Frontal cortex (tissue), 4 donors: ENCODE results near the gene STAU1. TPM values are rescaled to one million over a fixed set of nuclear protein-coding genes. Genes with fewer than 3 reads are reported as not detected.
"Not testable (repeated sequence)": the region's sequence is repeated elsewhere in the genome, so short reads cannot be mapped to it uniquely, and the experiment has no call there.

ENCODE experiments used
- DNase-seq, 2 donors: peaks; one replicate each; pipeline ENCODE4 v3.0.0; 2012; ENCODE audit warnings: low spot score in 2 of 2
- FAIRE-seq: peaks from 2 replicates; lab custom pipeline; 2012; peaks lifted over from hg19 to GRCh38; lab: Jason Lieb, UNC
- total RNA-seq: library from RNA; depleted of rRNA; stranded (reverse); fragments of >200 nt; gene quantifications from one replicate; pipeline ENCODE4 v1.2.3, GENCODE V29; 2014
- donor health status: control.
- donor health status: control.
- donor health status: control.

Gene STAU1
- total RNA-seq, 1 donor from 2014 or later, result 46.5 TPM

- FAIRE-seq, result no peak
- DNase-seq, result no peak
Measured at GRCh38 chr20:49207076-49207475, 18.9 kb upstream of the STAU1 start.

GRCh38 chr20:49203746-49204145 is 15.6 kb upstream of the STAU1 start:
- no peak for DNase-seq
- no peak for FAIRE-seq

DNA sequence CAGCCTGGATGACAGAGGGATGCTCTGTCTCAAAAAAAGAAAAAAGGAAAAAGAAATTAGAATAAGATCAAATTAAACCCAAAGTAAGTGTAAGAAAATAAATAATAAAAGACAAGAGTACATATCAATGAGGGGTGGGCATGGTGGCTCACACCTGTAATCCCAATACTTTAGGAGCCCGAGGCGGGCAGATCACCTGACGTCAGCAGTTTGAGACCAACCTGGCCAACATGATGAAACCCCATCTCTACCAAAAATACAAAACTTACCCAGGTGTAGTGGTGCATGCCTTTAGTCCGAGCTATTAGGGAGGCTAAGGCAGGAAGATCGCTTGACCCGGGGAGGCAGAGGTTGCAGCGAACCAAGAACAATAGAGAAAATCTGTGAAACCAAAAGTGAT is 14.9 kb upstream of the STAU1 start:
- FAIRE-seq (no peak), DNase-seq (no peak)

GRCh38 chr20:49199729-49200293 is 11.7 kb upstream of the STAU1 start:
- no peak for FAIRE-seq
- no peak for DNase-seq

DNA sequence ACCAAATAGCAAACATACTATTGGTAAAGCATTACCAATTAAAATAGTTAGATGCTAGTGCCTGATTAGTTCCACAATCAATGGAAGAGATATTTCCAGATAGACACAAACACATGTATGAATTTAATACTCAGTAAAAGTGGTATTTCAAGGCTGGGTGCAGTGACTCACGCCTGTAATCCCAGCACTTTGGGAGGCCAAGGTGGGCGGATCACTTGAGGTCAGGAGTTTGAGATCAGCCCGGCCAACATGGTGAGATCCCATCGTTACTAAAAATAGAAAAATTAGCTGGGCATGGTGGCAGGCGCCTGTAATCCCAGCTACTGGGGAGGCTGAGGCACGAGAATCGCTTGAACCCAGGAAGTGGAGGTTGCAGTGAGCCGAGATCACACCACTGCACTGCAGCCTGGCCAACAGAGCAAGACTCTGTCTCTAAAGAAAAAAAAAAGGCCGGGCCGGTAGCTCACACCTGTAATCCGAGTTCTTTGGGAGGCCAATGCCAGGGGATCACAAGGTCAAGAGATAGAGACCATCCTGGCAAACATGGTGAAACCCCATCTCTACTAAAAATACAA is 4.9 kb upstream of the STAU1 start:
- FAIRE-seq, DNase-seq: not testable (repeated sequence)

DNA sequence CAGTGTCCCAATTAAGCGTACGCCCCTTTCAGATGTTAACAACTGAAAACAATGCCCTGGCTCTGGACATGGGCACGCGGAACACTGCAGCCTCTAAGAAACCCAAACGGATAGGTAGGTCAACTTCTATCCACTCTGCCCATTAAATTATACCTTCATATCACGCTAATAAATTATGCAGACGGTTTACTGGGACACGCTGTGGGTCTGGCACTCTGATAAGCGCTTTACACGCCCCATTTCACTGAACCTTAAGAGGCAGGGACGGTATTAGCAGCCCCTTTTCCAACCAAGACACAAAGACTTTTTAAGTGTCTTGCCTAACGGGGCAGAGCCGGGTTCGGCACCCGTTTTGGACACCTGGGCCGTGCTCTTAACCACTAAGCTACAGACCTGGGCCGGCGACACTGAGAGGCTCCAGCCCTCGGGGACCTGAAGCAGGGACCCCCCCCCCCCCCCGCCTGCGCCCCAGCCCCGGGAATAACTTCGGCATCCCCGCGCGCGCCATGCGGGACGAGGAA is 744 bp downstream of the STAU1 start:
- FAIRE-seq, result no peak
- DNase-seq, result peak in 1 of 2 donors; percentile 35

DNA sequence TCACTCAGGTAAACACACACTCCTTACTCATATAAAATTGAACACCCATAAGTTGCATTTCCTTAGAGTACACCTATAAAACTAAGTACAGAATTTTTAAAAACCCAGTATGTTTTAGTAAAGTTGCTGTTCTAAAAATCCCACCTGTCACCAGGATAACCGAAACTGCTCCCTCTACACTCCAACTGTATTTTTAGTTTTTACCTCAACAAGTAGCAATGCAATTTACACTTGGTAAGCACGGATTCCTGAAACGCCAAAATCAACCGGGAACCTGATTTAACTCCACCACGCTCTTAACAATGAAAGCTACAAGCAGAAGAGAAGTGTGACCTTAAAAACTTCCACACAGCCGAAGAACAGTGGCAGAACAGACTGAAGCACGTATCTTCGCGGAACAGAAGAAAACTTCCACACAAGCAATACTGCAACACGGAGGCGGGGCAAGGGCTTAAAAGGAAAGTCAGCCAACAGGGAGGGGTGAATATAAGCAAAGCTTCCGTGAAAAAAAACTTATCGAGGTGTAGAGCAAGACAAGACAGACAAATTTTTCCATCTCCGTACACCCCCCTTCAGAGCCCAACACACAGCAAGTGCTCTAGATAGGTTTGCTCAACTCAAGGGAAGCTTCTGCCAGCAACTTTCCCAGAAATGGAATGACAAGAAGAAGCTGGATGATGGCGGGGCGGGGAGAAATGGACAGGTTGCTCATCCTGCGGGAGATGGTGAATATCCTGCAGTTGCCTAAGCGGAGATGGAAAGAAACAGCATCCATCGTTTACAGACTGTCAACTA is 1.4 kb downstream of the STAU1 start:
- FAIRE-seq (no peak), DNase-seq (peak in 1 of 2 donors; percentile 40)

DNA sequence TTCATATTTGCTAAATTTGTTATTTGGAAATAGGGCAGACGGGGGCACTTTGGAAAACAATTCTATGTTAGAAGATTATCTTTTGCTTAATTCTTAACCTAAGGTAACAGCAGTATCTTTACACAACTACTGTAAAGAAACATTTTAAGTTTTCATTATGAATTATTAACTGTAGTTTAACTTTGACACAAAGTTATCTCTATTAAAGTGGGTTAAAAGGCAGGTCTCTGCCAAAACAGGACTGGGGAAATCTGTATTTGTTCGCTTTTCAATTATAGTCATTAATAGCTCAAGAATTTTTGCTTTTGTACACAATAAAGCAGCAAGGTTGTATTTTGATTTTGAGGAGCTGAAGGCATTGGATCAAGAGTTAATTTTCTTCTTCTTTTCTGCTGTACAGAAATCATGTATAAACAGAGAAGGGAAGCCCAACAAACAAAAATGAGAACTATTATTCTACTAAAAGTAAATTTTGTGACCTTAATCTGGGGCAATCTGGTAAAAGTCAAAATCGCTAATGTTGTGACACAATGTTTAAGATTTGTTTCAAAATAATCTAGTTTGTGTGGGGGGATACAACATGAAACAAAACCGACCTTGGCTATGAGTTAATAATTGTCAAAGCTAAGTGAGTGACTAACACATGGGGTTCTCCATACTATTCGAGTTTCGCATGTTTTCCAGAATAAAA is 2.9 kb downstream of the STAU1 start:
- FAIRE-seq (no peak), DNase-seq (no peak)

DNA sequence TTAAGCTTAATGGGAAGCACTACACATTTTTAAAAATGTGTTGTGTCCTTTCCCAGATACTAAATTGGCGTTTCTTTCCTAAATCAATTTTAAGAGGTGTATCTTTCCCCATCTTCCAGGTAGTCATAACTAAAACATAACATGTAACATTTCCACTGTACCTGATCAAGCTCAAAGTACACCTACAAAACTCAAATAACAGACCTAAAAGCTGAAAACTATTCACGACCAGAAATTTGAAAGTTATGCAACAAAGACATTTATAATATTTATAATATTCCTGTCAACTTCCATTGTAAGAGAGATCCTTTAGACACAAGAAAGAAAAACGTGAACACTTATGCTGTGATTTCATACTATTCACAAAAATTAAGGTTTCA is 3.5 kb downstream of the STAU1 start:
- FAIRE-seq (no peak), DNase-seq (no peak)

DNA sequence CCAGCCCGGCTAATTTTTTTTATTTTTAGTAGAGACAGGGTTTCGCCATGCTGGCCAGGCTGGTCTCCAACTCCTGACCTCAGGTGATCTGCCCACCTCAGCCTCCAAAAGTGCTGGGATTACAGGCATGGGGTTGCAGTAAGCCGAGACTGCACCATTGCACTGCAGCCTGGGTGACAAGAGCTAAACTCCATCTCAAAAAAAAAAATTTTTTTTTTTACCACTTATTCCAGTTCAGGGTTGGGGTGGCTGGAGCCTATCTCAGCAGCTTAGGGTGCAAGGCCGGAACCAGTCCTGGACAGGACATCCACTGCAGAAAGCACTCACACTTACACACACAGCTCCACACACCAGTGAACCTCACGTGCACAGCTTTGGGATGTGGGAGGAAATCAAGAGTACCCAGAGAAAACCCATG is 4.0 kb downstream of the STAU1 start:
- not testable (repeated sequence) for DNase-seq, FAIRE-seq

- no peak for FAIRE-seq
- DNase-seq, result no peak
Measured at GRCh38 chr20:49183444-49183843, 4.7 kb downstream of the STAU1 start.

DNA sequence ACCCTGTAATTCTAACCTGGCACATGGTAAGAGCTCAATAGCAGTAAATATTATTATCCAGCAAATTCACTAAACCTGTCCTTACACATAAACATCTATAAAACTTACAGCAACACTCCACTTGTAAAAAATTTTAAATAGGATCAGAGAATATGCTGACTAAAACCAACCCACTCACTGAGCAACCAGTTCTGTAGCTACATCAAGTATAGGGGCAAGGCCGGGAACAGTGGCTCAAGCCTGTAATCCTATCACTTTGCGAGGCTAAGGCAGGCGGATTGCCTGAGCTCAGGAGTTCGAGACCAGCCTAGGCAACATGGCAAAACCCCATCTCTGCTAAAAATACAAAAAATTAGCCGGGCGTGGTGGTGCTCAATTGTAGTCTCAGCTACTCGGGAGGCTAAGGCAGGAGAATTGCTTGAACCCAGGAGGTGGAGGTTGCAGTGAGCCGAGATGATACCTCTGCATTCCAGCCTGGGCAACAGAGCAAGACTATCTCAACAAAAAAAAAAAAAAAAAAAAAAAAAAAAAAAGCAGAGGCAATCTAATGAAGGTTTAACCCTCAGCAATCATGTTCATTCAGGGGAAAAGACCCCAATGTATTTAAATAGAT is 6.8 kb downstream of the STAU1 start:
- FAIRE-seq (no peak), DNase-seq (no peak)

GRCh38 chr20:49179368-49180277 is 8.5 kb downstream of the STAU1 start:
- FAIRE-seq (no peak), DNase-seq (no peak)

- DNase-seq (no peak), FAIRE-seq (no peak)
Measured at GRCh38 chr20:49174183-49174582, 14.0 kb downstream of the STAU1 start.

GRCh38 chr20:49172413-49172812 is 15.7 kb downstream of the STAU1 start:
- no peak for DNase-seq
- no peak for FAIRE-seq

GRCh38 chr20:49171909-49172308 is 16.2 kb downstream of the STAU1 start:
- FAIRE-seq (no peak), DNase-seq (peak in 1 of 2 donors; percentile 21)

DNA sequence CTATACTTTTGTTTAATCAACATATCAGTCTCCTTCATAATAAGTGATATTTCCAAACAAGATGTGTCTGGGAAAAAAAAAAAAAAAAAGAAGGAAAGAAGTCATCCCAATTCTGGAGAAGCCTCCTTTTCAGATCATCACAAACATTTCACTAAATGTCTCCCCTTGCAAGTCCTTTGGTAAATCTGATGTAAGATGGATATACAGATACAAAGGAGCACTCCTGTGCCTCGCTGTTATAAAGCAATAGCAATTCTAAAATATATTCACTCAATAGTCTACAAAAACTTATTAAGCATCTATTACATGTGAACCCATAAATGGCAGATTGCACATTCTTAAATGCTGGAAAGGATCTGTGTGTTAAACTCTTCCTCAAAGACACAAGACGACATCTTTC is 17.4 kb downstream of the STAU1 start:
- DNase-seq (no peak), FAIRE-seq (no peak)

DNA sequence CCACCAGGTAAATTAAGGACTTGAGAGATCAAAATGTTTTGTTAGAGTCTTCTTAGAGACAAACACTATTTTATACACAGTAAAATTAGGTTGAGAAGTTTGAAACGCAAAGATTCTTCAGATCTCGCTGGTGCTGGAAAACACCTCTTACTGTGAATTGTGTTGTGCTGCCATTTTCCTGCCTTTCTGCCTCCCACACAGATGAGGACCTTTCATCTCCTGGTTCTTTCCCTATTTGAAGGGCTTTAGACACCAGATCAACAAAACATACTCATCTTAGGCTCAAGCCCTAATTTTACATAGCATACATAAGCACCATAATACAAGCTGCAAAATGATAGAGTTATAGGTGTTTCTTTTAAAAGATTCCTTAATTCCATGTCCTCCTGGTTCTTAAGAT is 18.6 kb downstream of the STAU1 start:
- DNase-seq, result no peak
- FAIRE-seq, result no peak

DNA sequence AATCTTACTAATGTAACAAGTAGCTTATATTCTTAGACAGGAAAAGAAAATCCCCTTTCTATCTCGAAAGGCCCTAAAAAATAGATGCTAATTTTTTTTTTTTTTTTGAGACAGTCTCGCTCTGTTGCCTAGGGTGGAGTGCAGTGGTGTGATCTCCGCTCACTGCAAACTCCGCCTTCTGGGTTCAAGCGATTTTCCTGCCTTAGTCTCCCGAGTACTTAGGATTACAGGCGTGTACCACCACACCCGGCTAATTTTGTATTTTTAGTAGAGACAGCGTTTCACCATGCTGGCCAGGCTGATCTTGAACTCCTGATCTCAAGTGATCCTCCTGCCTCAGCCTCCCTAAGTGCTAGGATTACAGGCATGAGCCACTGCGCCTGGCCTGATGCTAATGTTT is 19.3 kb downstream of the STAU1 start:
- not testable (repeated sequence) for FAIRE-seq, DNase-seq
